Superior temporal gyrus (tissue), 1 donor: ENCODE results near the gene TMEM196.

Source experiments
- DNase-seq: peaks from one replicate; pipeline ENCODE4 v3.0.0-alpha.2; 2016; ENCODE audit errors: extremely low spot score

The TMEM196 gene

DNA sequence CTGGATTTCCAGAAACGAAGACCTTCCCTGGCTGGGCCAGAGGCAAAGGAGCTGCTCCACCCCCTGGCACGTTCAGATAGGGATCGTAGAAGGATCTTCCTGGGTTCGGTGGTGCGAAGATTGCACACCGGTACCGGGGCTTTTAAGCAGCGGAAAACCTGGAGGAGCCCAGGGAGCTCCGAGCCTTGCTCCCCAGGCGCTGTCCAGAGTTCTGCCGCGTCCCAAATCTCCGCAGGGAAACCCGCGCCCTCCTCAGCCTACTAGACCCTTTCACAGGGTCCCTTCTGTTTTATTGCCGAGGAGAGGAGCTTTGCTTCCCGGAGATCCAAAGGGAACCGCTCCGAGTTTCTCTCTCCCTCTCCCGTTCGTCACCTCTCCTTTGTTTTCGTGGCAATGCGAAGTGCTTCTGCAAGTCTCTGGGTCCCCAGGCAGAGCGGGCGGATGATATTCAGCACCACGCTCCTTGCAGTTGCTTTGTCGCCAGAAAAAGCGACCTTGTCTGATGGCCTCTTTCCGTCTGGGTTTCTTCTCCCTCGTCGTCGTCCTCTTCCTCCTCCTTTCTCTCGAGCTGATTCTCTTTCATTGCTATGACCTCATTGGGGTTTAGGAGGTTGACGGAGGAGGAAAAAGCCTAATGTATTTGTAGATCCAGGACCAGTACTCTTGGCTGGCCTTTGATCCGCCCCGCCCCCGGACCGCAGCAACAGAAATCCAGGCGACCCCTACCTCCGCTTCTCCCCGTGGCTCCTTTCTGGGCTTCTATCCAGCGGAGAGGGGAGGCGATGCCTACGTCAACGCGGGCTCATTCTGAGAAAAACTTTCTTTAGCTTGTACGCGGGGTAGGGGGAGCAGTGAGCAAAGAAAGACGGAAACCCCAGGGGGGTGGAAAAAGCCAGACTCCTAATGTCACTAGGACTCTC is at the start of gene TMEM196:
TSS of gene TMEM196 (minus strand) at position 777 of the 920 bp plus-strand sequence. CDS start 921 bp downstream, outside the sequence.
- DNase-seq, result no peak

DNA sequence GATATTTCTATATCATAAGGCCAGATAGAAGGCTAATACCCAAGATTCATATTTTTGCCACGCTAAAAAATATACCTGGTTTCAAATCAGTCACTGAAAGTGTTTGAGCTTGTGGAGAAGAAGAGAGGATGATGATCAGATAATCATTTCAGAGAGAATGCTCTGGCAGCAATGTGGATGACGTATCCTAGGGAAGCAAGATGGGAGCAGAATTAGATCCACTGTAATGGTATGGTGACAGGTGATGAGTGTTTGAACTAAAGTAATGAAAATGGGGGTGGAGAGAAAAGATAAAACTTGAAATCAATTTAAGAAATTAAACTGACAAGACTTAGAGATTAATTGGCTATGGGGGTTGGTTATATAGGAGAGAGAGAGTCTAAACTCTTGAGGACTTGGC is 42.7 kb upstream of the TMEM196 start:
- DNase-seq, result no peak

DNA sequence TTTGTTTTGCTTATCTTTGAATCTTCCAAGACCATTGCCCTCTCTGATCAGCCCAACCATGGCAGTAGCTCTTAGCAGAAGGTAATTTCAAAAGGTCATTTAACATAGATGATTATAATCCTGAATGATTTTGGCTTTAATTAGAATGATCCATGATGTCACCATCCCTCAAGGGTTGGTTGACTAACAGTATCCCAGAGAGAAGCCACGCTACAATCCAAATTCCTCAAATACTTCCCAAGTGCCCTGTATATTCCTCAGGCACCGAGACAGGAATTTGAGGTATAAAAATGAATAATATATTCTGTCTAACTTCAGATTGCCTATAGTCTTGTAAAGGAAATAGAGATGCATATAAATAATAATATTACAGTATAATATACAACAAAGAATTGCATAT is 42.1 kb upstream of the TMEM196 start:
- no peak for DNase-seq

DNA sequence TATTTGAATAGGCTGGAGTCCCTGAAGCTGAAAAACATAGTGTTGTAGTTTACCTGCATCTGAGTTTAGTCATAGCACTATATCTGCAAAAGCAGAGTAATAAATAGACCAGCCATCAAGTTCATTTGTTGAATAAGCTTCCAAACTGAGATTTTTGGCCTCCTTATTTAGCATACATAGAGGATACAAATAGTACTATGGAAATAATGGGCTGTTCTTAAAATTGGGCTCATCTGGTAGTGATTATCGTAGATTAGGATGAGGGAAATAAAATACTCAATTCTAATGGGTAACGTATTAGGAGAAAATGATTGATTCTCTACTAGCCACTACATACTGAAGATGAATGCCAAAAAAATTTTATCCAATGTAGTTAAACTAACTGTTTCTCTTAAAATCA is 41.4 kb upstream of the TMEM196 start:
- no peak for DNase-seq

DNA sequence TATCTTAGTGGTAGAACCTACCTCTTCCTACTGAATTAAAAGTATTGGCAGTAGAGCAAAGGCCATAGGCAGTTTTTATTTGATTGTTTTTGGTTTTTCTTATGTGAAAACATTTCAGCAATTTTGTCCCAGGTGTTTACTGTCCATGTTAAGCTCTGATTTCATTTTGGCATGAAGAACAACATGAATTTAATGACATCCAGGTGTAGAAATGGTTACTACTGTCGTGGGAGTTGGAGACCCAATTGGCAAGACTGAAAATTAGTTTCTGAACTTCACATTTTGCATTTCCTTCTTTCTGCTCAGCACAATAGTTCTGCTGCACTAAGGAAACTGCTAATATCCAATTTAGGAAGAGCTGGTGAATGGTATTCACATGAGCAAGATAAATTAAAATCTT is 38.0 kb upstream of the TMEM196 start:
- no peak for DNase-seq

DNA sequence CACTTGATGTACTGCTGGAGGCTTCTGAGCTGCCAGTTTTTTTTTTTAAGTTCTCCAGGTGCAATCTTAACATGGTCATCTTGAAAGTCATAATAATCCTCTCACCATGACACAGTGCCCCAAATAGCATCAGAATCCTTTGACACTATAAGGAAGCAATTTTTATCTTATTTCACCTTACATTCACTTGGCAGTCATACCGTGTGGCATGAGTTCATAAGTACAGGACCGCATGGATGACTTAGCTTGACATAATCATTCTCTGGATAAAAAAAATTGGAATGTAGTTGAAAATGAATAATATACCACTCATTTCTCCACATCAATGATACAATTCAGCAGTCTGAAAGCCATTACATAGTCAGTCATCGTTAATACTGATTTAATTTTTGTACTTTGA is 25.6 kb upstream of the TMEM196 start:
- DNase-seq, result no peak

DNA sequence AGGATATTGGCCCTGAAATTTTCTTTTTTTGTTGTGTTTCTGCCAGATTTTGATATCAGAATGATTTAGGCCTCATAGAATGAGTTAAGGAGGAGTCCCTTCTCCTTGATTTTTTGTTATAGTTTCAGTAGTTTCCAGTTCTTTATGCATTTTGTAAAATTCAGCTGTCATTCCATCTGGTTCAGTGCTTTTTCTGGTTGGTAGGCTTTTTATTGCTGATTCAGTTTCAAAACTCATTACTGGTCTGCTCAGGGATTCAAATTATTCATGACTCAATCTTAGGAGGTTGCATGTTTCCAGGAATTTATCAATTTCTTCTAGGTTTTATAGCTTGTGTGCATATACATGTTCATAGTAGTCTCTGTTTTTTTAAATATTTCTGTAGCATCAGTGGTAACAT is 10.1 kb upstream of the TMEM196 start:
- DNase-seq, result no peak

DNA sequence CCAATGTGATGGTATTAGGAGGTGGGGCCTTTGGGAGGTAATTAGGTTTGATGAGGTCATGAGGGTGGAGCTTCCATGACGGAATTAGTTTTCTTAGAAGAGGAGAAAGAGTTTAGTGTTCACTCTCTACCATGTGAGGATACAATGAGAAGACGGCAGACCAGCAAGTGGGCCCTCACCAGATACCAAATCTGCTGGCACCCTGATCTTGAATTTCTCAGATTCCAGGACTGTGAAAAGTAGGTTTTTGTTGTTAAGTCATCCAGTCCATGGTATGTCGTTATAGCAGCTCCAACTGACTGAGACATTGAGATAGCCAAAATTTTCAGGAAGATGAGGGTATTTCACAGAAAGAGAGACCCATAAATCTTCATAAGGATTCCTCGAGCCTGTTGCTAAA is 3.6 kb upstream of the TMEM196 start:
- no peak for DNase-seq

DNA sequence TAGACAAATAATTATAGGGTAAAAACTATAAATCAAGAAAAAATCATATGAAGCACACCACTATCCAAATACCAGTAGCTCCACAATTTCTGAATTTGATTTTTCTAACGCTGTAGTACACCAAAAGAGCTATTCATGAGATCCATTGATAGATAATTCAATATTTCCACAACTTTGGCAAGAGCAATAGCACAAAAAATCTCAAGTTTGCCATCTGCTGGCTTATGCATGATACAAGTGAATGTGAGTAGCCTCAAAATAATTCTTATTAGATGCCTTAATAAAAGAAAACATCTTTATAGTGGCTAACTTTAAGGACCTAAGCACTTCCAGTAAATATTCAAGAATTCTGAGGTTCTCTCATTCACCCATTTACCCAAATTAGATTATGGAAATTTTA is 2.2 kb upstream of the TMEM196 start:
- no peak for DNase-seq

DNA sequence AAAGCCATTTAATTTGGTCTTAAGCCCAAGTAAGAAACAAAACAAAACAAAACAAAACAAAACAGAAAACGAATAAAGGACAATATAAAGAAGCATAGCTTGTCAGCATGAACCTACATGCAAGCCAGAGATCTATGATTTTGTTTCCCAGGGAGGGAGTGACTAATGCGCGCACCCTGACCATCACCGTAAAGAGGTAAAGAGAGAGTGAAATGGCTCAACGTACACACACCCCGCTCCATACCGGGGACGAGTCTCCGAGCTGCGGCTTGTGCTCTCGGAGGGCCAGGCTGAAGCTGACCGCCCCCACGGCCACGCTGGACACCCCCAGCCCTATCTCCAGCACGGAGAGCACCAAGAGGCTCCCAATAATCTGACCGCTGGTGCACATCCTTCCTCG is 1.1 kb downstream of the TMEM196 start:
- no peak for DNase-seq

DNA sequence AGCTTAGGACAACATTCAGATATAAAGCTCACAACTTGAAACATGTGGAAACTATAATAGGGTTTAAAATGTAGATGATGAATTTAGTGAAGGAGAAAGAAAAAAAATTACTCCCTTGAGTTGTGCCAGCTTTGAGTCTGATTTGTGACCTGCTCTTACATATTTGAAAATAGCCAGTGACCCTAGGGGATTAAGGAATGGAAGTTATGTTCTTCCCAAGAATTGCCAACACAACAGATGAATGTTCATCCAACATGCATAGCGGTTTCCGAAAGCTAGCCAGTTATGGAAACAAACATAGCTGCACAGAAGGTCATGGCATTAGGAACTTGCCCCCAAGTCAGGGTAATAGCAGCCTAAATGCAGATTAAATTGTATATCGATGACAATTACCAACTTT is 10.8 kb downstream of the TMEM196 start:
- no peak for DNase-seq

DNA sequence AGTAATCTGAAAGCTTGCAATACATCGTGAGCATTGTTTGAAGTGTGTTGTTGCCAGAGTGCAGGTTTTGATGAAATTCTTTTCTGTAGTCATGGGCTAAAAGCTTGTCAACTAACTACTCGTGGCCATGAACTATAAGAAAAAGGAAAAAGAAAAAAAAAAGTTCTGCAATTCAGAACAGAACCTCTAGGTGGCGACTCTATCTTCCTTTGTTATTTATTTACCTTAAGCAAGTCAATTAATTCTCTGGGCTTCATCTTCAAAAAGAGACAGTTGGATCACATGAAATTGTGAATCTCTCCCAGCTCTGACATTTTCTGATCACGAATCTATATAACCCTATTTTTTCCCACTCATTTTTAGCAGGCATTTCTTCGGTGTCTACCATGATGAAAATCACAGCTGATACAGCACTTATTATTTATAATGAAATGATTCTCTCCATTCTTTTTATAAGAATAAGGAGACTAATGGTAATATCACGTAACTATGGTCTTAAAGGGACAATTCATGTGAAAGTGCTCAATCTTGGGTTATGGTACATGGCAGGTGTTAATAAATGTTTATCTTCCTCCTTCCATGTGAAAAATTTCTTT is 18.8 kb downstream of the TMEM196 start:
- peak; percentile 63 for DNase-seq

DNA sequence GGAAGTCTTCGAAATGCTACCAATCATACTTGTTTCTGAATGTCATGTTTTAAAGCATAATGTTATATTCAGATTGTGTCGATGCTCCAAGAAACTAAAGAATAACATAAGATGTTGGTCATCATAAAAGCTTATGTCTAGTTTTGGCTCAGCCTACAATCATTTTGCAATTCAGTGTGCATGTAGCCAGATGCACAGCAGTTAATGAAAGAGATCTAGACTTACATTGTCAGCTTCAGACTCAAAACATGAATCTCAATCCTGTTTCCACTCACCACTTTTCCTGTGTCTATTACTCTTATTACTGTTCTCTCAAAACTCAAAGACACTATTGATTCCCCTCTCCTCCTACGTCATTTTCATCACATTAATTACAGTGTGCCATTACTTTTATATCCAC is 21.4 kb downstream of the TMEM196 start:
- DNase-seq, result no peak

DNA sequence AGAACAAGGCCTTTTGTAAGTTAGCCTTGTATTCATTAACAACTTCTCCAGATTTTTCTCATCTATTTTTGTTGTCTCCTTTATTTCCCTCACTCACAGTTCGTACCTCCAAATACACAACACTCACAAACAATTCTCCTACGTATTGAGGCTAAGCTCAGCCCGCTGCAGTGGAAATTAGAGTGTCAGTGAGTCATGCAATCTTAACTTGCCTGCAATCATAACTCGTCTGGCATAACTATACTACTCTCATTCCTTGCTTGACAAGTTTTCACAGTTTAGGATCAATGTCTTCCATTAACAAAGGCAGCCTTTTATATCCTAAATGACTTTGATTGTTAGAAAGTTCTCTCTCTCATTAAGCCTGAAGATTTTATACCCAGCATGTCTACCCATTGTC is 23.8 kb downstream of the TMEM196 start:
- no peak for DNase-seq

DNA sequence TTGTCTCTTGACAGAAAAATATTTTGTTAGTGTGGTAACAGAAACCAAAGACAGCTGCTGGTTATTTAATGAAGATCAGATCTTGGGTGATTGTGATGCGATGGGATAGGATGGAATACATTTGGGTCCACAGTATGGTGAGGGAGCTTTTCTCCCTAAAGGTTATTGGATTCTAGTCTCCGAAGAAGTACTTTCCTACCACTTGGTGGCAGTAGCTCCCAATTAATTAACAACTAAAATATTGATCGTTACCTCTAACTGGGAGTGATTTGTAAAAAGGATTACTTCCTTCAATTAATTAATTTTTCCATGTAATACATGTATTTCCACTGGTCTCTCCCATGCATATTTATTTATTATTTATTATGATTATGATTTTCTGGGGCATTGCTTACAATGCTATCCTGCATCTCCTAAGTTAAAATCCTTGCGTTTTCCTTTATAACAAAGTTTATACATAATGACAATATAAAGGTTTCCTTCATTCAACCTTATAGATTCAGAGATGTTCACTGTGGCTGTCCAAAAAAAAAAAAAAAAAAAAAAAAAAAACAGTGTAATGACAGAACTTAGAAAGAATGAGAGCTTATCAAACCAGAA is 25.6 kb downstream of the TMEM196 start:
- DNase-seq, result peak; percentile 78

DNA sequence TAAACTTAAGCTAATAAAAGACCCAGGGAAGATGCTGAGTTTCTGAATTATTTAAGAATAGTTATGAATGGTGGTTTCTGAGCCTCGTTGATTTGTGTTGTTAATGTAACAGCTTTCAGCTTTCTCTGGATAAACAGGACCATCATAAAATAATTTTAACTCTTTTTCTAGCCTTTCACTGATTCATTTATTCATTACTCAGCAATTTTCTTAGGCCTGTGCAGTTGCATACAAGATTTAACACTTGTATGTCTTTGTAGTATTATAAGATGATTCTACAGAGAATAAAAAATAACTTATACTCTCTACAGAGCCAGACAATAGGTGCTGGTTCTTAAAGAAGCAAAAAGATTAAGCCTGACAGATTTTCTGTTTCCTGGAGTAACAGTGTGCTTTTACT is 29.3 kb downstream of the TMEM196 start:
- no peak for DNase-seq

DNA sequence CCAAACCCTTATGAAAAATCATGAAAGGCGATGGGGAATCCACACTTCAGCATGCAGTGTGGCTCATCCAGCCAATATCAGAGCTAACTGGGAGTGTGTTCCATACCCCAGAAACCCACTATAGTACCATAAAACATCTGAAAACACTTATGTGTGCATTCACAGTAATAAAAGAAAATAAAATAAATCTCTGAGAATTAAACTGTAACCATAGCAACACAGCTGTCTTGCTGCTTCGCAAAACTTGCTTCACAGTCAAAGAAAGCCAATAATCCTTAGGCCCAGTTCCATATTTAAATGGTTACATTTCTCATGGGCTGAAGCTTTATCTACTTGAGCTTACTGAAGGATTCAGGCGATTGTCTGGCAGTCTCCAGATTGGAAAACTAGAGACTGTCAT is 44.7 kb downstream of the TMEM196 start:
- DNase-seq, result no peak

DNA sequence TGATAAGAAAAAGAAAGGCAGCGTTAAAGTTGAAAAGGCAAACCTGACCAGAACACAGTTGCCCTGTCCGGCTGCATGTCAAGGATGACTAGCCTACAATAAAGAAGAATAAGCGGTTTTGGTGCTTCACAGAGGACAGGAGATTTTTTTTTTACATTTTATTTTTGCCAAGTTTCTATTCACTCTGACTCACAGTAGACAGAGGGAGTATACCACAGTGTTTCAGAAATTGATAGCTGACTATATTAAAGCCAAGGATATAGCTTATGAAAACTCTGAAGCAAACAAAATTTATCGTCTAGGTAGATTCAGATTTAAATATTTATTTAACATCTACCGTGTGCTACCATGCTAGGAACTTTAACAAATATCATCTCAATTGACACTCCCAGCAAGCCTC is 47.6 kb downstream of the TMEM196 start:
- DNase-seq, result no peak

DNA sequence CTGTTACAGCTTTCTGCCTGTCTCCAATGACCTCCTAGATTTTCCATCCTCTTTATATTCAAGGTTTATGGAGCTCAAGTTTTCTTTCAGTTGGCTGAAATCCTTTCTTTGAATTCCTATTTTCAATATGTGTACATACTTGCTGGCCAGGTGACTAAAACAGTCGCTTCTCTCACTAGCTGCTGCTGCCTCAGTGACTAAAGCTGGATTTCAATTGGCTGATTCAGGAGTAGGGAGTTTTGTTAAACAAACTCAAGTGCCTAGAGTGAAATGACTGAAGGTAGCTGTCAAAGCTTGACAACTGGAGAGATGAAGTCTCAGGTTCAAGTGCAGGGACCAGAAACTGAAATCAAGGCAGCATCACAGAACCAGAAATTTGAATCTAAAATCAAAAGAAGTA is 57.9 kb downstream of the TMEM196 start:
- no peak for DNase-seq

DNA sequence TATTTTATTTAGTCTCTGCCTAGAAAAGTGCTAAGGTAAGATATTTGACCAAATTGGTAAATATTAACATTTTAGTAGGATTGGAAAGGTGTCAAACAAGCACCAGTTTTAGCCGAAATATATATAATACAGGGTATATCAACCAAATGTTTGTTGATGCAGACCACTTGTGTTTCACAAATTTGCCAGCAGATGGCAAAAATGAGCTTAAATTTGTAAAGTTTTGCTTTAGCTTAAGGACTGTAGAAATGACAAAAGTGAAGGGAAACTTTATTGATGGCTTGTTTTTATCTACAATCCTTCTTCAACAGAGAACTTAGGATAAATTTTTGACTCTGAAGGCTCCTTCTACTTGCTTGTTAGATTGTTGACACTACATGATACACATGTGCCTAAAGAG is 59.7 kb downstream of the TMEM196 start:
- peak; percentile 84 for DNase-seq

DNA sequence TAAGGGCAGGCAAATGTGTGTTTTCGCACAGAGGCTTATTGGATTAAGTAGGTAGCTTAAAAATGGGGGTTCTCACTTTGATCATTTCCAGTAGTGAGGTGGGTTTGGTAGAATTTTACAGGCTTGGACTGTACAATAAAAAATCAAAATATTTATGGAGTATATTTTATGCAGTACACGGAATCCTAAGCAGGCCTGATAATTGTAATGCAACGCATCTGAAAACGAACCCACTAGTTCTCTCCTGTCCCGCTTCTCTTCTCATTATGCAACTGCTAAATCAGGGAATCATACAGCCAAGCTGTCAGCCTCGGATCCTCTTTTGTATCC is 64.2 kb downstream of the TMEM196 start:
- no peak for DNase-seq

DNA sequence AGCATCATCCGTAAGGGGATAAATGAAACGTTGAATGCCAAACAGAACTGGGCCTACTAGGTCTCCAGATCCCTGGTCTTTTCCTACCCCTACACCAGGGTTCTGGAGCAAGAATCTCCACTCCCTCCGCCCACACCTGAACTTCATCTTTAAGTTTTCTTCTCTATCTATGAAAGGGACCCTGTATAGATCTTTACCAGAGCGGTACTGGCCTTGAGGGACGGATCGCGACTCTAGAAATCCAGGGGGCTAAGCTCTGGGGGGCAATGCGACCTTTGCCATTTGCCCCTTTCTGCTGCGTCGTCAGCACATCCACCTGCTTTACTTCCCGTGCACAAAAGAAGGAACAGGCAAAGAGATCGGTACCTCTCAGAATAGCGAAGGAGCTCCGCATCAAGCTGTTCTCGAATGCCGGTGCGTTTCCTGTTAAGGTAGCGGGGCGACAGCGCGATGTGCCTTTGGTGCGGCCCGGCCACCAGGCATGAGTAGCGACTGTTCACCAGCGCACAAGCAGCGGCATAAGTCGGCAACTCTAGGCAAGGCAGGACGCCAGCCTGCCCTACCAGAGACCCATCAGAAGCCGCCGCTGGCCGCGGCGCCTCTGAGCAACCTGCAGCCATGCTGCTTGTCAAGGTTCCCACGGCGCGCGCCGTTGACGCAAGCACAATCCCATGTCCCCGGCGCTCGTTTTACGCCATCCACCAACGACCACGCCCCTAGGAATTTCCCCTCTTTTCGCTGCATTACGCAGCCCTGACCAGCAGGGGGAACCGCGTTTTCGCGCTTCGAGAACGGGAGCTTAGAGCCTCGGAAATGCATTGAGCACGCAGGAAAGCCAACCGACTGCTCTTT is 64.8 kb downstream of the TMEM196 start, which contains the start of gene POLR1F:
TSS of gene POLR1F (minus strand) at position 641 of the 852 bp plus-strand sequence. CDS start at position 620, 21 bp downstream.
- peak; percentile 99 for DNase-seq
